HUES48 (cell line): ENCODE data around the gene CAV1.
"Not testable (repeated sequence)": the region's sequence is repeated elsewhere in the genome, so short reads cannot be mapped to it uniquely, and the experiment has no call there.

Experiments used
- H3K27ac ChIP-seq: one replicate; pipeline ENCODE4 v1.7.0; 2013; ENCODE audit warnings: low read depth, low read length, inconsistent platforms
- H3K27me3 ChIP-seq: 2 replicates; pipeline ENCODE4 v1.6.1; 2013; ENCODE audit warnings: mild to moderate bottlenecking, low read length; ENCODE audit not compliant: control insufficient read depth, insufficient read depth
- H3K36me3 ChIP-seq: 2 replicates; pipeline ENCODE4 v1.6.1; 2013; ENCODE audit warnings: low read length; ENCODE audit not compliant: control insufficient read depth, insufficient read depth
- H3K4me1 ChIP-seq: 2 replicates; pipeline ENCODE4 v1.6.1; 2013; ENCODE audit warnings: mild to moderate bottlenecking, low read length; ENCODE audit not compliant: control insufficient read depth, insufficient read depth
- H3K4me3 ChIP-seq: 2 replicates; pipeline ENCODE4 v1.5.1; 2013; ENCODE audit warnings: mild to moderate bottlenecking, low read depth, low read length
- H3K9ac ChIP-seq: 2 replicates; pipeline ENCODE4 v1.6.1; 2013; ENCODE audit warnings: mild to moderate bottlenecking, low read depth, low read length, moderate library complexity
- H3K9me3 ChIP-seq: 2 replicates; pipeline ENCODE4 v1.6.1; 2013; ENCODE audit warnings: low read length; ENCODE audit not compliant: control insufficient read depth, insufficient read depth

Gene CAV1, protein sequence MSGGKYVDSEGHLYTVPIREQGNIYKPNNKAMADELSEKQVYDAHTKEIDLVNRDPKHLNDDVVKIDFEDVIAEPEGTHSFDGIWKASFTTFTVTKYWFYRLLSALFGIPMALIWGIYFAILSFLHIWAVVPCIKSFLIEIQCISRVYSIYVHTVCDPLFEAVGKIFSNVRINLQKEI

GRCh38 chr7:116524609-116525297, at the start of gene CAV1:
Gene CAV1, plus strand, starts transcription at chr7:116525036. Its CDS starts 27 bp downstream, at chr7:116525063.
- Histone ChIP-seq H3K27me3 (peaks cover 24% of the 10 kb centered on the region), H3K4me1 (peaks cover 51% of the 10 kb centered on the region), H3K9ac (peak within 1 kb of the TSS; percentile 61), H3K27ac (peak within 1 kb of the TSS; percentile 88), H3K9me3 (no peaks in the 10 kb centered on the region), H3K4me3 (peak within 1 kb of the TSS; percentile 80), H3K36me3 (0 out of 2 replicates have a peak, but pooled peaks cover under 1% of the 10 kb centered on the region)

DNA sequence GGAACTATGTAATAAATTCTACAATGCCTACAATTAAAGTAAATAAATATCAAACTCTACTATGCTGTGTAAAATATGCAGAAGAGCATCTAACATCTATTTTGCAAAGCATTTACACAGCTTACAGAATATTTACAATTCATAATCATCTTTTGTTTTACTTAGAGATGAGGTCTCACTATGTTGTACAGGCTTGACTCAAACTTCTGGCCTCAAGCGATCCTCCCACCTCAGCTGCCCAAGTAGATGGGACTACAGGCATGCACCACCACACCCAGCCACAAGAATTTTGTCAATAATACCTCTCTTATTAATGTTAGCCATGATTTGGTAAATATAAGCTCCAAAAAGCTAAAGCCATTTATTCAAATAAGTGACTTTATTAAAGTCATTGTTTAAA, 47.2 kb upstream of the CAV1 start:
- no peak overlapping the region for H3K4me3 ChIP-seq
- no peaks in the 10 kb centered on the region for H3K9me3 ChIP-seq
- no peaks in the 10 kb centered on the region for H3K27me3 ChIP-seq
- H3K4me1 ChIP-seq = no peaks in the 10 kb centered on the region
- no peak overlapping the region for H3K27ac ChIP-seq
- no peaks in the 10 kb centered on the region for H3K36me3 ChIP-seq
- no peak overlapping the region for H3K9ac ChIP-seq

DNA sequence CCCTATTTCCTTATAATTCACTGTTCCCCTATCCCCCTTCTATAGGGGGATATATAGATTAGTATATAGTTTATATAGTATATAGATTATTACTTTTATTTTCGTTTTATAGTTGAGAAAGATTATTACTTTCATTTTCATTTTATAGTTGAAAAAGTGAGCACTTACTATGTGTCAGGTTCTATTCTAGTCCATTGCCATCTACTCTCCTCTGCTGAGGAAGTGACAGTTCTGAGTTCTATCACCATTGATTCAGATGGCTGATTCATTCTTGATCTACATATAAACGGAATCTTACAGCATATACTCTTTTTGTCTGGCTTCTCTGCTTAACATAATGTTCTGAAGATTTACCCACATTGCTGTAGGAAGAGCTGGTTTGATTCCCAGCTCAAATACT, 46.0 kb upstream of the CAV1 start:
- no peak overlapping the region for H3K9ac ChIP-seq
- no peak overlapping the region for H3K4me3 ChIP-seq
- no peaks in the 10 kb centered on the region for H3K4me1 ChIP-seq
- H3K27me3 ChIP-seq = no peaks in the 10 kb centered on the region
- H3K36me3 ChIP-seq = no peaks in the 10 kb centered on the region
- no peaks in the 10 kb centered on the region for H3K9me3 ChIP-seq
- H3K27ac ChIP-seq = no peak overlapping the region

DNA sequence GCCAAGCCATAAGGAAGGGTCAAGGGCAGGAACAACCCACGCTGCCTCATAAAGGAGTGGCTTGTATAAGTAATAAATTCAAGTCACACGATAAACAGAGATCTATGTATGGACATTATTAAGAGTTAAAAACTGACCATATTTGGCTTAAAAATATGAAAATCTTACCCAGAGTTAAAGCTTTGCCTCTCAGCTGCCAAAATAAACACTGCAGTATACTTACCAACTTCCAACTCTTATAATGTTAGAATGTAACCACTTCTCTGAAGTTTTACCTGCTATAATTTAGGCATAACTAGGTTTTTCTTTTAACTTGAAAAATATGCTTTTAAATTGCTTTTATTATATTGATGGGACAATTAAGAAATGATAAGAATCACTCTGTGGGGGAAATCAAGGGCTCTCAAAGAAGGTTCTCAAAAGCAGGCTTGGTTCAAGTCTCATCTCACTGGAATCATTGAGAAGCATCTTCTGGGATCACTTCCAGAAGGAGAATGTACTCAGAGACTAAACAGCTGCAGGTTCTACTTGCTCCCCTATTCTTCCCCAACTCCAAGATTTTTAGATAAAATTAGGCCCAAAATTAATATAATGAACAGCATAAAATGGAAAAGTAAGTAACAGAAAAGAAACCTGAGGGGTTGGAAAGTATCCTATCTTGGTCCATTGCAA, 41.4 kb upstream of the CAV1 start:
- Histone ChIP-seq H3K27me3 (no peaks in the 10 kb centered on the region), H3K4me3 (no peak overlapping the region), H3K36me3 (no peaks in the 10 kb centered on the region), H3K27ac (no peak overlapping the region), H3K9ac (no peak overlapping the region), H3K4me1 (no peaks in the 10 kb centered on the region), H3K9me3 (no peaks in the 10 kb centered on the region)

- not testable (repeated sequence) for H3K9me3 ChIP-seq, H3K4me1 ChIP-seq, H3K4me3 ChIP-seq, H3K36me3 ChIP-seq, H3K9ac ChIP-seq, H3K27ac ChIP-seq, H3K27me3 ChIP-seq
These were observed 40.4 kb upstream of the CAV1 start for GRCh38 chr7:116484389-116484788.

DNA sequence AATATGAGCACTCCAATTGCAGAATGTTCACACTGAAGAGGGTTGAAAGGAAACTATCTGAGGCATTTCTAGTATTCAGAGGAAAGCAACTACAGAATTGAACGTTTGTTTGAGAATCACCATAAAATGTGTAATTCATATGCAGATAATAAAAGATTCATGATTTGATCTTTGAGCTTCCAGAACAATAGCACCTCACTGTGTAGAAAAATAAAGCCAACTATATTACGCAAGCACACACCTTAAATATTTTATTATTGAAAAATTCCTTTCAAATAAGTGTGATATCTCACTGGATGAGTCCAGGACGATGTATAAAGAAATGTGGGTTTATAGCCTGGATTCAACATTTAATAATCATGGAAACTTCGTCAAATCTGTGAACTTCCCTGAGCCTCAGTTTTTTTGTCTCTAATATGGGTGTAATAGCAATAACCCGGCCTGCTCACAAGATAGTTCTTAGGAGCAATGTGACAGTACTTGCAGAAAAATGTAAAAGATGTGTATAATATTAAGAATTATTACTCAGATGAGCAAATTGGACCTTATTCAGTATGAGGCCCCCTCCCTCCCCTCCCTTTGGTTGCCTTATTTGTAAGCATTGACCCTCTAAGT, 36.8 kb upstream of the CAV1 start:
- Histone ChIP-seq H3K9me3 (no peaks in the 10 kb centered on the region), H3K9ac (no peak overlapping the region), H3K27me3 (no peaks in the 10 kb centered on the region), H3K4me1 (no peaks in the 10 kb centered on the region), H3K36me3 (no peaks in the 10 kb centered on the region), H3K27ac (no peak overlapping the region), H3K4me3 (no peak overlapping the region)

DNA sequence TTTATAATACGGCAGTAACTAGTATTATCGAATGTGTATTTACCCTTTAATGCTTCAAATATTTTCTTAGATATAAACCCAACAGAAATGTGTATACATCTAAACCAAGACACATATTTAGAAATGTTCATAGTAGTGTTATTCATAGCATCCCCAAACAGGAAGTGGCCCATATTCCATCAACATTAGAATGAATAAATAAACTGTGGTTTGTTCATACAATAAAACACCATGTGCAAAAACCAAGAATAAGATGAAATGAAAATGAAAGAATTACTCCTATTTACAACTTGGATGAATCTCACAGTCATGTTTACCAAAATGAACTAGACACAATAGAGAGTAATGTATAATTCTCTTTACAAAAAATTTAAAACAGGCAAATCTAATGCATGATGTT, 34.5 kb upstream of the CAV1 start:
- Histone ChIP-seq H3K36me3 (no peaks in the 10 kb centered on the region), H3K9ac (no peak overlapping the region), H3K27ac (no peak overlapping the region), H3K4me3 (no peak overlapping the region), H3K4me1 (no peaks in the 10 kb centered on the region), H3K27me3 (no peaks in the 10 kb centered on the region), H3K9me3 (no peaks in the 10 kb centered on the region)

DNA sequence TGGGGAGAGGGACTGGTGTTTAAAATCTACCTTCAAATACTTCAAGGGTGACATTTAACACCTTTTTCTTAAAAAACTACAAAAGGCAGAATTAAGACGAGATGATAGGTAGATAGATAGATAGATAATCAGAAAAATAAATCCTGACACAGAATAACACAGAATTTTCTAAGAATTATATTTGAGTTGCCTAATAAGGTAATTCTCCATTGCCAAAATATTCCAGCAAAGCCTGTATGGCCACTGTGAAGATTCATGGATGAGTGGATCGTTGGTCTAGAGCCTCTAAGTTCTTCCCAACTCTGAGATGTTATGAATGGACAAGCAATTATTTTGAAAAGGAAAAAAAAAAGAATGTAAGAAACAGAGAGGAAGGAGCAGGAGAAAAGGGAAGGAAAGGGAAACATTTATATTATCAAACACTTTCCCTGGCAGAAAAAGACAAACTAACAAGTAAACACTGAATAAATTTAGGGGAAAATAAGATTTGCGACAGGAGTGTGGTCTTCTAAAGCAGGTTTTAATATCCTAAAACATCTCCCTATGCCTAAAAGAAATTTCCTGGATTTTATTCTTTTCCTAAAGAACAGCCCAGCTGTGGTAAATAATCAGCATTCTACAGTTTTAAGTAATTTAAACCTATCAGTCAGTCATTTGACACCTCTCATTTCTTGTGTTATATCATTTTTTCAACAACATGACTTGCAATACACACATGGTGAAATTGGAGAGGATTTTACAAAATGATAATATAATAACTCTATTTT, 32.8 kb upstream of the CAV1 start:
- H3K9ac ChIP-seq = no peak overlapping the region
- no peaks in the 10 kb centered on the region for H3K36me3 ChIP-seq

DNA sequence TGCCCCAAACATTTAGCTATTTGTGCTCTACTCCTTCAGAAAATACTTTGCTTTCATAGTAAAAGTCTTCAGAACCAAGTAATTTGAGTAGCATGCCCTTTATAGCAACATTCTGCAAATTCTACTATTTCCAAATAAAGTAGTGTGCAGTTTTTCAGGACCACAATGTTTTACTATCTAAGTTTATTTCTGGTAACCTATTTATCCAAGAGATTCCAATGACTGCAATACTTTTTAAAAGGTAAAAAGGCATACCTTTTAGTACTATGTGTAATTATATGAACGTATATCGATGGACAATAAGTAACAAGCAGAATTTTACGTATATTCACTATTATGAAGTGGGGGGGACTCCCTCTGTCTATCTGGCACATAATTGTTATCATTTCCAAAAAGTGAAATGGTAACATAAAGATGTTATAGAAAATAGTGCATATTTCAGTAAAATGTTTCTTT, 32.2 kb upstream of the CAV1 start:
- no peak overlapping the region for H3K4me3 ChIP-seq
- no peaks in the 10 kb centered on the region for H3K4me1 ChIP-seq
- no peak overlapping the region for H3K9ac ChIP-seq
- H3K27ac ChIP-seq = no peak overlapping the region
- no peaks in the 10 kb centered on the region for H3K36me3 ChIP-seq
- no peaks in the 10 kb centered on the region for H3K9me3 ChIP-seq
- H3K27me3 ChIP-seq = no peaks in the 10 kb centered on the region

More for the DNA sequence above, 32.8 kb upstream of the CAV1 start:
- H3K27me3 ChIP-seq = no peaks in the 10 kb centered on the region
- no peaks in the 10 kb centered on the region for H3K9me3 ChIP-seq
- H3K4me3 ChIP-seq = no peak overlapping the region
- H3K27ac ChIP-seq = no peak overlapping the region
- no peaks in the 10 kb centered on the region for H3K4me1 ChIP-seq

DNA sequence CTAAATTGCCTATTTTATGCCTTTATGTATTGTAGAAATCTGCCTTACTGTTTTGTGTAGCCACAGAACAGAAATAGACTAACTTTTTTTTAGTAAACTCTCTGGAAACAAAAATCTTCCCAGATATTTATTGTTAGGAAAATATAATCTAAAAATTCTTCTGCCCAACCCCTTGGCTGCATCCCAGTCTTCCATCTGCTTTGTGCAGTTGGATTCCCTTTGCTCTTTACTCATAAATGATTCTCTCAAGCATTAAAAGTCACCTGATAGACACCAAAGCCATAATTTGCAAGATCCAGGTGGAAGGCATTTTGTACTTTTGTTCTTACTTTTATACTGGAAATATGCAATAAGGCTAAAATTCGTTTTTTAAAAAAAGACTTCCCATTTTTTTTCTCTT, 31.4 kb upstream of the CAV1 start:
- H3K9ac ChIP-seq = no peak overlapping the region
- no peak overlapping the region for H3K4me3 ChIP-seq
- H3K4me1 ChIP-seq = no peaks in the 10 kb centered on the region
- H3K36me3 ChIP-seq = no peaks in the 10 kb centered on the region
- H3K27ac ChIP-seq = no peak overlapping the region
- H3K9me3 ChIP-seq = no peaks in the 10 kb centered on the region
- no peaks in the 10 kb centered on the region for H3K27me3 ChIP-seq
